HG03139 (cell line): ENCODE measurements around the gene RAPGEF3.
A peak's percentile ranks its signal among the peaks of the same experiment; 100 is the strongest.

Experiments used
- ATAC-seq: cut with Tn5 transposase; IDR thresholded peaks from one replicate; pipeline ENCODE4 v1.9.1; 2021; ENCODE audit not compliant: unreplicated experiment

The RAPGEF3 gene

GRCh38 chr12:47762850-47763465 is 4.3 kb upstream of the RAPGEF3 start:
- ATAC-seq = no peak

- no peak for ATAC-seq
These were observed 171 bp downstream of the RAPGEF3 start for GRCh38 chr12:47758584-47758833.

GRCh38 chr12:47757840-47758583 is 668 bp downstream of the RAPGEF3 start:
- ATAC-seq = no peak

DNA sequence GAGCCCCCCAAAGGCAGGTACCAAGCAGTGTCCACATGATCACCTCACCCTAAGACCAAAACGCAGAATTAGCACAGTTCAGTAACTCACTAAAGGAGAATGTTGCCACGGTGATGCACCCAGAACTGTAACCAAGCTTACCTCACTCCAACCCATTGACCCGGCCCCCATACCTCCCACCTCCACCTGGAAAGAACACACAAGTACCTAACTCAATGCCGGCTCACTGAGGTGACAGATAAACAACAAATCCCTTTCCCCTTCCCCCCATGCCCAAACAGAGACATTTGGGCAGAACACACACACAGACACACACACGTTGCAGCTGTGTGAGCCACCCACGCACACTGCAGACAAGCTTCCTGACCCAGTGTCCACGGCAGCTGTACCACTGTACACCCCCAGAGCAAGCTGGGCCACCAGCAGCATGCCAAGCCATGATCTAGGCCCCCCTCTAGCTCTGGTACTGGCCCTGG is 1.3 kb downstream of the RAPGEF3 start:
- ATAC-seq = no peak

GRCh38 chr12:47755655-47756562 is 2.8 kb downstream of the RAPGEF3 start:
- ATAC-seq = peak; percentile 47

- ATAC-seq = peak; percentile 16
These were observed 3.8 kb downstream of the RAPGEF3 start for GRCh38 chr12:47754881-47755280.

DNA sequence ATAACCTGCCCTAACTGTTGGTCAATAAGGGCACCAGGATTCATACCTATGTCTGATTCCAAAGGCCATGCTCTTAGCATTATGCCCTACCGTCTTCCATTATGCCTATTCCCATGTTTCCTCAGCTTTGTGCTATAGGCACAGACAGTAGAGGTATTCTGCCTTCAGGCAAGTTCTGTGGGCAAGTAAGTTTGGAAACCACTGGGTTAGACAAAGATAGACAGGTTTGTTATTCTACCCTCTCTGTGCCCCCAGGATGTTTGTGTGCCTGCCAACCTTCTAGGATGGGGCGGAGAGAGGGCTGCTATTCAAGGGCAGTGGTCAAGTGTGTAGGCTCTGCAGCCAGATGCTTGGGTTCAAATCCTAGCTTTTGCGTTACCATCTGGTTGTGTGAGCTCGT is 4.6 kb downstream of the RAPGEF3 start:
- ATAC-seq = no peak

- ATAC-seq = no peak
These were observed 5.4 kb downstream of the RAPGEF3 start for GRCh38 chr12:47753021-47754001.

- ATAC-seq = no peak
These were observed 6.1 kb downstream of the RAPGEF3 start for GRCh38 chr12:47752552-47752951.

DNA sequence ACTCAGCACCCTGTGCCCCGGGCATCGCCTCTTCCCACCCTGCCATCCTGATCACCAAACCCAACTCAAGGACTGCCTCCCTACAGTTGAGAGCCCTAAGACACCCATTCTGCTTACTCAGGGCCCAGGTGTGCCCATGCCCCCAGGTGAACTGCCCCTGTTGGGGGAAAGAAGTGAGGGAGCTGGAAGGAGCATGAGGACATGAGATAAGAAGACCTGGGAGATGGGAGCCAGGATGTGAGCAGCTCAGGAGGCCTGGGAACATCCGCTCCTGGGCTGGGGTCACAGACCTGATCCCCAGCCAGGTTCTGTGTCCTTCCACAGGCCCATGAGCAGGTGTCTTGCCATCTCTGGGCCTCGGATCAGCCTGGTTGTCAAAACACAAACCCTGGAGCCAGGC is 6.6 kb downstream of the RAPGEF3 start:
- no peak for ATAC-seq

DNA sequence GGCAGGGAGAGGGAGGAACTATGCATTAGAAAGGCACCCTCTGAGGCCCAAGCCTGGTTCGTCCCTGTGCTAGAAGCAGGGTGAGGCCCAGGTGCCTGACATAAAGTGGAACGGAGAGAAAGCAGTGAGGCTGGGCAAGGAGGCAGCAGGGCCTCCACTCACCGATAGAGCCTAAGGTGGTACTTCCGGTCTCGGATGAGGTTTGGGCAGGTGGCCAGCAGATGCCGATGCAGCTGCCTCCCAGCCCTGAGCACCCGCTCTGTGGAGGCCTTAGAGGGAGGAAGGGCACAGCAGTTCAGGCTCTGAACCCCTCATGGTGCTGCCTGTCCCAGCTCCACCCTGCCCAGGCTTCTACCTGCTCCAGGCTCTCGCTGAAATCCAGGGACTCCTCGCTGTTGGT is 7.1 kb downstream of the RAPGEF3 start:
- ATAC-seq = no peak

DNA sequence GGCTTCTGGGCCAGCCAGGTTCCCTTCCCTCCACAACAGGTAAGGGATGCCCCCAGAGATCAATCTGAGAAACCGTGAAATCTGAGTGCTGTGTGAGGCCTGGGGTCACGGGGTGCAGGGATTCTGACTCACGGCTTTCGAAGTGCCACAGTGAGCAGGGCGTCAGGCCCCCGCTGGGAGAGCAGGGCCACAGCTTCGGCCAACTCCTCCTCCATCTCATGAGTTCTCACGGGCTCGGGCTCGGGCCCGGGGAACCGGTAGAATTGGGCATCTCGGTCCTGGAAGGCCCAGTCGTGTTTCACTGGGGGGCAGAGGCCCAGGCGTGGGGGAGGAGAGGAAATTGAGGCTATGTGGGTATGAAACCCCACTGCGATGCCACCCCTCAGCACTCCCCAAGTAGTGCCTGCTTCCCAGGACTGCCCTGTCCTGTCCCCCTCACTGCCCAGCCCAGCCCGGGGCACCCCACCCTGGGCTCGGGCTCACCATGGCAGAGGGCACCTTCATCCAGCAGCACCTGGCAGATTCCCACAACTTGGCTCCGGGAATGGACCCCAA is 7.7 kb downstream of the RAPGEF3 start:
- ATAC-seq = no peak

DNA sequence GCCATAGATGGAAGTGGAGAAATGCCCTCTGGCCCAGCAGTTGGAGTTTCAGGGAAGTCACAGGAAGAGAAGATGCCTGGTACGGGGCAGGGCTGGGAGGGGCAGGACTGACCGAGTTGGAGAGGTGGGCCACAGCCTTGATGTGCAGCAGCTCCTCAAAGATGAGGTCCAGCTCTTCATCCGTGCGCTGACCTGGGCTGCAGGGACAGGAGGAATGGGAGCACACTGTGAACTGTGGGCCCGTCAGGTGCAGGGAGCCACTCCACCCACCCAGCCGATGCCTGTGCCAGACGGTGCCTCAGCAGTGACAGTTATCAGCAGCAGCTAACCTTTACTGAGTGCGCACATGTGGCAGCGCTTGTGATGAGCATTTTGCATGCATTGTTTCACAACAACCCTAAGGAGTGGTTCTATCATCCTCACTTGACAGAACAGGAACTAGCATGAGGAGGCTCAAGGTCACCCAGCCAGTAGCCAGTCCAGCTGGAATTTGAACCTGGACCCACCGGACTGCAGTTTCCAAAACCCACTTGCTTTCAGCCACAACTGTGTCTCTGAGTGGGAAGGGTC is 8.4 kb downstream of the RAPGEF3 start:
- no peak for ATAC-seq

DNA sequence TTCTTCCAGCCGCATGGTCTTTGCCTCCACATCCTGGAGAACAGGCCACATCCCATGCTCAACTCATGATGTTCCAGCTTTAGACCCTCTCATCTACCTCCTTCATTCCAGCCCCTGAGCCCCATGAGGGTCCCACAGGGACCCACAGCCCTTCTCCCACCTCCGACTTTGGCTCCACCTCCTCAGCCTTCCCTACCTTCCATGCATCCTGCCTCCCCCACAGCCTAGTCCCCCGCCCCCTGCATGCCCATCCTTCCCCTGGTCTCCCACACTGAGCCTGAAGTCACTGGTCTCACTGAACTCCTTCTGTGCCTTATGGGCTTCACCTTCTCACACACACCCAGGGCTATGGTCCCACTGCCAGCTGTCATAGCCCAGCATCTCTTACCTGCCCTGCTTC is 9.8 kb downstream of the RAPGEF3 start:
- ATAC-seq = no peak

DNA sequence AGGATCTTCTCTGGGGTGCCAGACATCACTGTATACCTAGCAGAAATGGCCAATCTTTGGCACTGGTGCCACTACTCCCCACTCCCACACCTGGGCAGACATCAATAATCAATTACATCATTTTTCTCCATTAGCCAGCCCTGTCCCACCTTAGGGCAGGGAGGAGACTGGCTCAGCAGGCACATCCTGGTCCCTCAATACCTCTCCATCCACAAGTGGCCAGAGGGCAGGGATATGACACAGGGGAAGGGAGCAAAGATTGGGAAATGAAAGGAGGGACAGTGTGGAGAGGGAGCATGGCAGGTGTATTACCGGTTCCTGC is 10.2 kb downstream of the RAPGEF3 start:
- no peak for ATAC-seq

GRCh38 chr12:47747596-47748506 is 10.8 kb downstream of the RAPGEF3 start:
- no peak for ATAC-seq

DNA sequence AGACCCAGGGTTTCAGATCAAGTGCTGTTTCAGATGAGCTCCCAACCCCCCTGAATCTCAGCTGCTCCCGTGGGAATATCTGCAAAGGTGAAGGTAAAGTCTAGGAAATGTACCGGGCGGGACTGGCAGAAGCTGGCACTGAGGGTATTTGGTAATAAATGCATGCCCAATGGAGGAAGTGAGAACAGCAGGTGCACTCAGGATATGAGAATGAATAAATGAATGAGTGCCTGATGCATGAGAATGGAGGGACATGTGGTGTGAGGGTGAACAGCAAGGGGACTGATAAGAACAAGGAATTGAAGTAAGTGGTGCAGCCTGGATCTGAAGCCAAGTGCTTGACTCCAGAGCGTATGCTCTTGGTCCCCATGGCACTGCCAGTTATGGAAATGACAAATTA is 11.6 kb downstream of the RAPGEF3 start:
- no peak for ATAC-seq

DNA sequence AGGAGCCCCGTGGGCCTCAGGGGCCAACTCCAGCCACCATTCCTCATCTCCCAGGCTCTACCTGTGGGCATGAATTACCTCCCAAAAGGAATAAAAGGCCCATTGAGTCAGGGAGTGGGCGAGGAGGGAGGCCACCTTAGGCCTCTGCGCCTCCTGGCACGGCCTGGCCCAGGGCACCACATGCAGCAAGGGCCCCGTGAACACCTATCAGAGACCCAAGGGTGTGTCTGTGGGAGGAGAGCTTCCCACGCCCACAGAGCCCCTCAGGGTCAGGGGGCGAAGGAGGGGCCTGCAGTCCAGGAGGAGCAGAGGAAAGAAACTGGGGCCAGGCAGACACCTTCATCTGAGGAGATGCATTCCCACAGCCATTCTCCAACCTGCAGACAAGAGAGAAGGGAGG is 12.2 kb downstream of the RAPGEF3 start:
- ATAC-seq = no peak

DNA sequence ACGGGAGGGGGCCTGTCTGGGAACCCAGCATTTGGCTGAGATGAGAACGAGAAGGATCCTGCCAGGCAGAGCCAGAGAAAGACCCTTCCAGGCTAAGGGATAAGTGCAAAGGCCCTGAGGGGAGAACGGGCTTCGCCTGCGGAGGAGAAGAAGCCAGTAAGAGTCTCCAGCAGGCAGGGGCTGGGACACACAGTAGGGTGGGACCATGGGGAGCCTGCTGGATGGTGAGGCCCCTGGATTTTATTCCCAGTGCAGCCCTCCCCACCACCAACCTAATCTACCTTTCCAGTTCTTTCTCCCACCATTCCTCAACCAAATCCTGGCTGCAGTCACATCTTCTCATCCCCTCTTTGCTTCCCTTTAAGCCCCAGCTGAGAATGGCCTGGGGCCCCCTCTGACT is 12.6 kb downstream of the RAPGEF3 start:
- ATAC-seq = no peak
